ENCODE measurements around the gene TMEM59. TPM values are rescaled to one million over a fixed set of nuclear protein-coding genes. Genes with fewer than 3 reads are reported as not detected.
"Not testable (repeated sequence)": the region's sequence is repeated elsewhere in the genome, so short reads cannot be mapped to it uniquely, and the experiment has no call there.

Gene TMEM59
- total RNA-seq, 1 donor from 2014 or later: 337 TPM

GRCh38 chr1:54002544-54003248 is 50.3 kb downstream of the TMEM59 start:
- Histone ChIP-seq H3K9me3 (replicated peaks) (no peaks in the 10 kb centered on the region), H3K4me3 (no peak overlapping the region), H3K4me1 (no peaks in the 10 kb centered on the region), H3K27me3 (ENCODE audit: low read depth) (peaks cover 11% of the 10 kb centered on the region), H3K36me3 (no peaks in the 10 kb centered on the region), H3K27ac (replicated peaks) (no peak overlapping the region)
- DNase-seq: no peak
- intact Hi-C loops (cut with micrococcal nuclease): no loop called here
- TF ChIP-seq, protein P1, sequence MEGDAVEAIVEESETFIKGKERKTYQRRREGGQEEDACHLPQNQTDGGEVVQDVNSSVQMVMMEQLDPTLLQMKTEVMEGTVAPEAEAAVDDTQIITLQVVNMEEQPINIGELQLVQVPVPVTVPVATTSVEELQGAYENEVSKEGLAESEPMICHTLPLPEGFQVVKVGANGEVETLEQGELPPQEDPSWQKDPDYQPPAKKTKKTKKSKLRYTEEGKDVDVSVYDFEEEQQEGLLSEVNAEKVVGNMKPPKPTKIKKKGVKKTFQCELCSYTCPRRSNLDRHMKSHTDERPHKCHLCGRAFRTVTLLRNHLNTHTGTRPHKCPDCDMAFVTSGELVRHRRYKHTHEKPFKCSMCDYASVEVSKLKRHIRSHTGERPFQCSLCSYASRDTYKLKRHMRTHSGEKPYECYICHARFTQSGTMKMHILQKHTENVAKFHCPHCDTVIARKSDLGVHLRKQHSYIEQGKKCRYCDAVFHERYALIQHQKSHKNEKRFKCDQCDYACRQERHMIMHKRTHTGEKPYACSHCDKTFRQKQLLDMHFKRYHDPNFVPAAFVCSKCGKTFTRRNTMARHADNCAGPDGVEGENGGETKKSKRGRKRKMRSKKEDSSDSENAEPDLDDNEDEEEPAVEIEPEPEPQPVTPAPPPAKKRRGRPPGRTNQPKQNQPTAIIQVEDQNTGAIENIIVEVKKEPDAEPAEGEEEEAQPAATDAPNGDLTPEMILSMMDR (IDR thresholded peaks at IDR 0.05; ENCODE audit: borderline replicate concordance): no peak

DNA sequence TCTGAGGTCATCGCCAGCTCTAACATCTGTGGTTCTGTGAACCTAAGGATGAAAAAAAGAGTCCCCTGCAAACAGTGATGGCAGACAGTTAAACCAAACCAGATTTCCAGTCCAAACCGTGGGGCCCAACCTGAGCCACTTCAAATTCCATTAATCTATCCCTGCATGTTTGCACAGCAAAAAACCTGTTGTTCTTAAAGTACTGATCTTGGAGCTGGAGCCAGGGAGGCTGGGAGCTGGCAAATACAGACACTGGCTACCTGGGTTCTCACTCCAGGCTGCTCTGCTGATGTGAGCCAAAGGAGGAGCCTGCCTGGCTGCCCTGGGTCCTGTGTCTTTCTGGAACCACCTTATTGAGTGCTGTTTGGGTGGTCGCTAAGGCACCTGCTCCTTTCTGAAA is 51.4 kb downstream of the TMEM59 start:
- TF ChIP-seq, protein P1 (IDR thresholded peaks at IDR 0.05; ENCODE audit: borderline replicate concordance): no peak
- Histone ChIP-seq H3K4me3 (no peak overlapping the region), H3K36me3 (no peaks in the 10 kb centered on the region), H3K27me3 (ENCODE audit: low read depth) (peaks cover 6% of the 10 kb centered on the region), H3K4me1 (no peaks in the 10 kb centered on the region), H3K9me3 (replicated peaks) (no peaks in the 10 kb centered on the region), H3K27ac (replicated peaks) (no peak overlapping the region)
- intact Hi-C loops (cut with micrococcal nuclease): no loop called here
- no peak for DNase-seq

GRCh38 chr1:53999920-54000319 is 53.1 kb downstream of the TMEM59 start:
- no peaks in the 10 kb centered on the region for H3K9me3 ChIP-seq (replicated peaks)
- no peak overlapping the region for H3K4me3 ChIP-seq
- H3K4me1 ChIP-seq: no peaks in the 10 kb centered on the region
- TF ChIP-seq, protein P1 (IDR thresholded peaks at IDR 0.05; ENCODE audit: borderline replicate concordance): no peak
- H3K36me3 ChIP-seq: no peaks in the 10 kb centered on the region
- intact Hi-C loops (cut with micrococcal nuclease): no loop called here
- H3K27me3 ChIP-seq (ENCODE audit: low read depth): peaks cover 6% of the 10 kb centered on the region
- H3K27ac ChIP-seq (replicated peaks): no peak overlapping the region
- DNase-seq: no peak

GRCh38 chr1:53998223-53998622 is 54.8 kb downstream of the TMEM59 start:
- no peak for DNase-seq
- Histone ChIP-seq H3K4me1 (no peaks in the 10 kb centered on the region), H3K9me3 (replicated peaks) (no peaks in the 10 kb centered on the region), H3K36me3 (no peaks in the 10 kb centered on the region), H3K27ac (replicated peaks) (no peak overlapping the region), H3K4me3 (no peak overlapping the region), H3K27me3 (ENCODE audit: low read depth) (peaks cover 6% of the 10 kb centered on the region)
- intact Hi-C loops (cut with micrococcal nuclease): no loop called here
- TF ChIP-seq, protein P1 (IDR thresholded peaks at IDR 0.05; ENCODE audit: borderline replicate concordance): no peak

DNA sequence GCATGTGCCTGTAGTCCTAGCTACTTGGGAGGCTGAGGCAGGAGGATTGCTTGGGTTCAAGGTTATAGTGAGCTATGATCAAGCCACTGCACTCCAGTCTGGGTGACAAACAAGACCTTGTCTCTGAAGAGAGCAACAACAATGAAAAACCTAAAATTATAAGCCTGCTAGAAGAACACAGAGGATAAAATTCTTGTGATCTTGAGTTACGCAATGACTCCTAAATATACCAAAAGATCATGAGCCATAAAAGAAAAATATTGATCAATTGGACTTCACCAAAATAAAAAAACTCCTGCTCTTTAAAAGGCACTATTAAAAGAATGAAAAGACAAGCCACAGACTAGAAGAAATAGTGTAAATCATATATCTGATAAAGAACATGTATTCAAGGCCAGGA is 57.3 kb downstream of the TMEM59 start:
- Histone ChIP-seq H3K9me3 (replicated peaks) (no peaks in the 10 kb centered on the region), H3K27ac (replicated peaks) (no peak overlapping the region), H3K4me1 (no peaks in the 10 kb centered on the region), H3K27me3 (ENCODE audit: low read depth) (no peaks in the 10 kb centered on the region), H3K4me3 (no peak overlapping the region), H3K36me3 (no peaks in the 10 kb centered on the region)
- no peak for DNase-seq
- TF ChIP-seq, protein P1 (IDR thresholded peaks at IDR 0.05; ENCODE audit: borderline replicate concordance): no peak
- intact Hi-C loops (cut with micrococcal nuclease): no loop called here

- H3K27ac ChIP-seq (replicated peaks); H3K9me3 ChIP-seq (replicated peaks); H3K4me3 ChIP-seq; H3K4me1 ChIP-seq; intact Hi-C loops (cut with micrococcal nuclease); DNase-seq; H3K36me3 ChIP-seq: not testable (repeated sequence)
- peaks cover 10% of the 10 kb centered on the region for H3K27me3 ChIP-seq (ENCODE audit: low read depth)
Measured at GRCh38 chr1:53994516-53994915, 58.5 kb downstream of the TMEM59 start.
